Right forelimb (tissue), 1 donor: Measurements from ENCODE around the gene CUL2.
"Not testable (repeated sequence)": the region's sequence is repeated elsewhere in the genome, so short reads cannot be mapped to it uniquely, and the experiment has no call there.

Source experiments
- DNase-seq: peaks from one replicate; pipeline ENCODE4 v3.0.0-alpha.2; 2018

CUL2 gene

DNA sequence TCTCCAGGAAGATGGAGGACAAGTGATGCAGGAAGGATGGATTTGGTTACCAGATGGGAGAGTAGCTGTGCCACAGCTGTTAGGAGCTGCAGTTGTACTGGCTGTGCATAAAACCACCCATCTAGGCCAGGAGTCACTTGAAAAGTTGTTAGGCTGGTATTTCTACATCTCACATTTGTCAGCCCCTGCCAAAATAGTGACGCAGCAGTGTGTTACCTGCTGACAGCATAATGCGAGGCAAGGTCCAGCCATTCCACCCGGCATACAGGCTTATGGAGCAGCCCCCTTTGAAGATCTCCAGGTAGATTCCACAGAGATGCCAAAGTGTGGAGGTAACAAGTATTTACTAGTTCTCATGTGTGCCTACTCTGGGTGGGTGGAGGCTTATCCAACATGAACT lies 116.4 kb downstream of the CUL2 start:
- not testable (repeated sequence) for DNase-seq

DNA sequence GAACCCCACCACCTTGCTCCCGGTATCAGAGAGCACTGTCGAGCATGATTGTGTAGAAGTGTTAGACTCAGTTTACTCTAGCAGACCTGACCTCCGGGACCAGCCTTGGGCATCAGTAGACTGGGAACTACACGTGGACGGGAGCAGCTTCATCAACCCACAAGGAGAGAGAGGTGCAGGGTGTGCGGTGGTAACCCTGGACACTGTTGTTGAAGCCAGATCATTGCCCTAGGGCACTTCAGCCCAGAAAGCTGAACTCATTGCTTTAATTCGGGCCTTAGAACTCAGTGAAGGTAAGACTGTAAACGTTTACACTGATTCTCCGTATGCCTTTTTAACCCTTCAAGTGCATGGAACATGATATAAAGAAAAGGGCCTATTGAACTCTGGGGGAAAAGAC lies 117.0 kb downstream of the CUL2 start:
- not testable (repeated sequence) for DNase-seq

DNA sequence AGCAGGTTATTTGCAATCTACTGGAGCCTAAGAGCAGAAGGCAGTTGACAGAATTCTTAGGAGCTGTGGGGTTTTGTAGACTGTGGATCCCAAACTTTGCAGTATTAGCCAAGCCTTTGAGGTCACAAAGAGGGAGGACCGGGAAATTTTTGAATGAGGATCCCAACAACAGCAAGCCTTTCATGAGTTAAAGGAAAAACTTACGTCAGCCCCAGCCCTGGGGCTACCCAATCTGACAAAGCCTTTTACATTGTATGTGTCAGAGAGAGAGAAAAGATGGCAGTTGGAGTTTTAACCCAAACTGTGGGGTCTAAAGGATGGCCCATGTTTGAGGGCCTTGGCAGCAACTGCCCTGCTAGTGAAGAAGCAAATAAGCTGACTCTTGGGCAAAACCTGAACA lies 117.5 kb downstream of the CUL2 start:
- DNase-seq = not testable (repeated sequence)

DNA sequence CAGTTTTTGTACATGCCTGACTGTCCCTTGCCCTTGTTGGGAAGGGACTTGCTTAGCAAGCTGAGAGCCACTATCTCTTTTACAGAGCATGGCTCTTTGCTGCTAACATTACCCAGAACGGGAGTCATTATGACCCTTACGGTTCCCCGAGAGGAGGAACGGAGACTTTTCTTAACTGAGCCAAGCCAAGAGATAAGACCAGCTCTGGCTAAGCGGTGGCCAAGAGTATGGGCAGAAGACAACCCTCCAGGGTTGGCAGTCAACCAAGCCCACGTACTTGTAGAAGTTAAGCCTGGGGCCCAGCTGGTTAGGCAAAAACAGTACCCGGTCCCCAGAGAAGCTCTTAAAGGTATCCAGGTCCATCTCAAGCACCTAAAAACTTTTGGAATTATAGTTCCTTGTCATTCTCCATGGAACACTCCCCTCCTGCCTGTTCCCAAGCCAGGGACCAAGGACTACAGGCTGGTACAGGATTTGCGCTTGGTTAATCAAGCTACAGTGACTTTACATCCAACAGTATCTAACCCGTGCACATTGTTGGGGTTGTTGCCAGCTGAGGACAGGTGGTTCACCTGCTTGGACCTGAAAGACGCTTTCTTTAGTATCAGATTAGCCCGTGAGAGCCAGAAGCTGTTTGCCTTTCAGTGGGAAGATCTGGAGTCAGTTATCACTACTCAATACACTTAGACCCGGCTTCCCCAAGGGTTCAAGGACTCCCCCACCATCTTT lies 118.4 kb downstream of the CUL2 start:
- not testable (repeated sequence) for DNase-seq

DNA sequence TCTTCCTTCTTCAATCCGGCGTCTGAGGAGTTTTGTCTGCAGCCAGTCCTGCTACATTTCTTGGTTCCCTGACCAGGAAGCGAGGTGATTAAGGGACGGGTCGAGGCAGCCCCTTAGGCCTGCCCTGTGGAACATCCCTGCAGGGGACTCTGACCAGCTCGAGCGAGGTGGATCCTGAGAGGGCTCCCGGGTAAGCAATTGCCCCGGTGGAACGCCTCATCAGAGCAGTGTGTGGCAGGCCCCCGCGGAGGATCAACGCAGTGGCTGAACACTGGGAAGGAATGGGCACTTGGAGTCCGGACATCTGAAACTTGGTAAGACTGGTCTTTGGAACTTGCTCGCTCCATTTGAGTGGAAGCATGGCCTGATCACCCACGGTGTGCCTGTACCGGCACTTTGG lies 121.0 kb downstream of the CUL2 start:
- DNase-seq = no peak

GRCh38 chr10:34967335-34967880 lies 122.7 kb downstream of the CUL2 start:
- DNase-seq = peak; percentile 86

GRCh38 chr10:34966451-34966850 lies 123.7 kb downstream of the CUL2 start:
- no peak for DNase-seq

- DNase-seq = no peak
These were observed 124.1 kb downstream of the CUL2 start for GRCh38 chr10:34966040-34966439.

GRCh38 chr10:34964166-34964800 lies 125.9 kb downstream of the CUL2 start:
- no peak for DNase-seq

GRCh38 chr10:34962866-34963265 lies 127.3 kb downstream of the CUL2 start:
- no peak for DNase-seq

GRCh38 chr10:34960983-34961382 lies 129.2 kb downstream of the CUL2 start:
- DNase-seq = no peak

DNA sequence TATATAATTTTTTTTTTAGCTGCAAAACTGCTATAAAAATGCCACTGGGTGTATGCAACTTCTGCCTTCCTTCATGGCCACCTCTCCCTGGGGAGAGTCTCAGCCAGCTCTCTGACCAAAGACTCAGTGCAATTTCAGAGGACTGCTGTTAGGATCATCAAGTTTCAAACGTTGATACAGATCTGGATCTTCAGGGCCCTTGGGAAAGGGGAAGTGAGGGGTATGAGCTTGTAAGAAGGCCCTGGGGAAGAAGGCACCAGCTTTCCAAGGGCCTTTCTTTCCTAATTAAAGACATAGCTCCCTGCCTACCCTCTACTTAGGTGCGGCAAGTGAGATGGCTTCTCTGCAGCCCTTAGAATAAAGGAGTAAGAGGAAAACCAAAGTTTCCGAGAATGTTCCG lies 130.4 kb downstream of the CUL2 start:
- DNase-seq = no peak

DNA sequence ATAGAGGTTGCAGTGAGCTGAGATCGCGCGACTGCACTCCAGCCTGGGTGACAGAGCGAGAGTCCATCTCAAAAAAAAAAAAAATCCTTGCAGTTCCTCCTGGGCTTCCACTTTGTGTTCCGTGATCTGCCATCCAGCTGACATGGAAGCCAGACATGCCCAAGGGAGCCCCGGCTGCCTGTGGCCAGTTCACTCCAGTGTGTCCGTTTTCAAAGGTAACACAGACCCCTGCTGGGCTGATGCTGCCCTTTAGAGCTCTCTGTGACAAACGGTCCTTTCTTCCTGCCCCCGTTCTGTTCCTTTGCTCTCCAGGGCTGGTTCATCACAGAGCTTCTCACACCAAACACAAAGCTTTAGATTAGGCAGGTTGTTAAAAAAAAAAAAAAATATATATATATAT lies 130.8 kb downstream of the CUL2 start:
- DNase-seq = no peak
